Measurements from ENCODE around the gene PPP3CB.

GRCh38 chr10:73534857-73535256 lies 39.0 kb upstream of the PPP3CB start:
- TF ChIP-seq POLR2AphosphoS5 (IDR thresholded peaks at IDR 0.05; ENCODE audit: low read depth, low read length) (no peak), POLR2A (IDR thresholded peaks at IDR 0.05; ENCODE audit: low read depth, low read length) (no peak)
